Measurements from ENCODE around the gene ELK1.
"Not testable (repeated sequence)": the region's sequence is repeated elsewhere in the genome, so short reads cannot be mapped to it uniquely, and the experiment has no call there.

Gene ELK1

DNA sequence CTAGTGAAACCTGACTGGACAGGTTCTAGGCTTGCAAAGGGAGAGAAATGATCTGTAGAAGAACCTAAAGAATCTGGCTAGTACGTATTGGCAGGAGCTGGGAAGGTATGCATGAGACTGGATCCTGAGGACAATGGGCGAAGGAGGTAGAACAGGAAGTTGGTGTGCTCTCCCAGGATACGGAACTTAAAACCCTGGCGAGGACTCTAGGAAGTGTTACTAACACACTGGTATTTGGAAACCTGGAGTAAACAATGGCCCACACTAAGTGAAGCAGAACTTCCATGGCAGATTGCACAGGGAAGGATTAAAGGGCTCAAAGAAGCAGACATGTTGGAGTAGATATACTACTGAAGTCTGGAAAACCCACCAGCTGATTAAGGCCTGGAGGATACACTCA lies 39.9 kb downstream of the ELK1 start:
- no peak for DNase-seq

DNA sequence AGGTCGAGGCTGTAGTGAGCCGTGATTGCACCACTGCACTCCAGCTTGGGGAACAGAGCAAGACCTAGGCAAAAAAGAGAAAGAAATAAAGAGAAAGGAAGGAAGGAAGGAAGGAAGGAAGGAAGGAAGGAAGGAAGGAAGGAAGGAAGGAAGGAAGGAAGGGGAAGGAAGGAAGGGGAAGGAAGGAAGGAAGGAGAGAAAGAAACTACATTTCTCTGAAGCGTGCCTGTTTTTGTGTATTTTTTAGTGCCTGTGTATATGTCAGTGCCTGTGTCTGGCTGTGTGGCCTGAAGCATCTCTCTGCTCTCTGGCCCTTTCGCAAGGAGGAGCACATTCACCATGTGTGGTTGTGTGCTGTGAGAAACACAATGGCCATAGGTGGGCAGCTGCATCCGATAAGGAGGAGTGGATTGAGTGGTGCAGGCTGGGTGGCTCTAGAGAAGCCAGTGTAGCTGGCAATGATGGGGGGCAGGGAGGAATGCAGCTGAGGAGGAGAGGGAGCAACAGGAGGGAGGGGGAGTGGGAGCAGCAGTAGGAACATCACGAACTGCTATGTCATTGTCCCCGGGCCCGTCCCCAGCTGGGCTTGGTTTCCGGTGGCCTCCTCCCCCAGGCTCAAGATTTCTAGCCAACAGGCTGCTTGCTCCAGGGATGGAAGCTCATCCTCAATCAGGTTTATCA lies 42.1 kb downstream of the ELK1 start:
- no peak for DNase-seq

- DNase-seq = no peak
These were observed 43.3 kb downstream of the ELK1 start for GRCh38 chrX:47607091-47607490.

DNA sequence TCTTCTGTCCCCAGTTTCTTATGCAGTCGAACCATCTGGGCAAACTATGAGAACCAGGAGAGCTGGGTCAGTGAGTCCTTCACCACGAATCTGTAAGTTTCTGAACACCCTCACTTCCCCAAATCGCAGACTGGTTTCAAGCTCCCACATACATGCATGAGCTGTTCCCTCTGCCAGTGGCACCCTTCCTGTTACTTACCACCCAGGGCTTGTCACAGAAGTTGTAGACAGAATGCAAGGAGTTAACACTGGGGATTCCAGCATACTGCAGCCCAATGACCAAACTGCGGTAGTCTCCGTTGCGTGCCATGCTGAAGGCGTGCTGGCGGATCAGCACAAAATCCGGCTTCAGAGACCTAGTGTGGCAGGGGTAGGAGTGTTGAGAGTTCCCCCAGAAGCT lies 45.3 kb downstream of the ELK1 start:
- no peak for DNase-seq

GRCh38 chrX:47603125-47603524 lies 47.2 kb downstream of the ELK1 start:
- DNase-seq = not testable (repeated sequence)

- DNase-seq = no peak
These were observed 53.1 kb downstream of the ELK1 start for GRCh38 chrX:47597222-47597621.

GRCh38 chrX:47596256-47596655 lies 54.1 kb downstream of the ELK1 start:
- no peak for DNase-seq

GRCh38 chrX:47595716-47596251 lies 54.6 kb downstream of the ELK1 start:
- DNase-seq = no peak

DNA sequence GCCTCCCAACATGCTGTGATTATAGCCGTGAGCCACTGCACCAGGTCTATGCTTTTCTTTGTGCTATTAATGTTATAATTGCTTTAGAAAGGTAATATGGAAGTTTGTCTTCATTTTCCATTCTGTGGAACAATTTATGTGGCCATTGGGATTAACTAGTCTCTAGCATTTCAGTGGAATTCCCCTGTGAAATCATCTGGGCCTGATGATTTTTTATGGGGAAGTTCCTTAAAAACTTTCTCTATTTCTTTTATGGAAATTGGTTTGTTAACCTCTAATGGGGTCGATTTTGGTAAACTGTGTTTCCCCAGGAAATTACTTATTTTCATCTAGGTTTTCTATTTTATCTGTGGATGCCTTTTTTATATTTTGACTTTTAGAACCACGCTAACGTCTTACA lies 56.8 kb downstream of the ELK1 start:
- DNase-seq = no peak

DNA sequence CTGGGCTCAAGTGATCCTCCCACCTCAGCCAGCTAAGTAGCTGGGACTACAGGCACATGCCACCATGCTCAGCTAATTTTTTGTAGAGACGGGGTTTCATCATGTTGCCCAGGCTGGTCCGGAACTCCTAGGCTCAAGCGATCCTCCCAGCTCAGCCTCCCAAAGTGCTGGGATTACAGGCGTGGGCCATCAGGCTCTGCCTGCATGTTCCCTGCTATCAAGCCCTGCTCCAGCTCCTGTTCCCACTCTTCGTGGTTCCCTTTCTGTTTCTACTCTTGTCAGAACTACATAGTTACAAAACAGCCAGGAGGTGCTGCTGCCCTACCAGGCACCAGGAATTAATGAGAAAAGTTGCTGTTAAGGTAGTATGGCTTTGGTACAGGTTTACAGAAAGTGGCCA lies 59.4 kb downstream of the ELK1 start:
- DNase-seq = no peak

GRCh38 chrX:47587906-47588735 lies 62.2 kb downstream of the ELK1 start:
- peak; percentile 60 for DNase-seq

- no peak for DNase-seq
These were observed 63.1 kb downstream of the ELK1 start for GRCh38 chrX:47587091-47587891.

DNA sequence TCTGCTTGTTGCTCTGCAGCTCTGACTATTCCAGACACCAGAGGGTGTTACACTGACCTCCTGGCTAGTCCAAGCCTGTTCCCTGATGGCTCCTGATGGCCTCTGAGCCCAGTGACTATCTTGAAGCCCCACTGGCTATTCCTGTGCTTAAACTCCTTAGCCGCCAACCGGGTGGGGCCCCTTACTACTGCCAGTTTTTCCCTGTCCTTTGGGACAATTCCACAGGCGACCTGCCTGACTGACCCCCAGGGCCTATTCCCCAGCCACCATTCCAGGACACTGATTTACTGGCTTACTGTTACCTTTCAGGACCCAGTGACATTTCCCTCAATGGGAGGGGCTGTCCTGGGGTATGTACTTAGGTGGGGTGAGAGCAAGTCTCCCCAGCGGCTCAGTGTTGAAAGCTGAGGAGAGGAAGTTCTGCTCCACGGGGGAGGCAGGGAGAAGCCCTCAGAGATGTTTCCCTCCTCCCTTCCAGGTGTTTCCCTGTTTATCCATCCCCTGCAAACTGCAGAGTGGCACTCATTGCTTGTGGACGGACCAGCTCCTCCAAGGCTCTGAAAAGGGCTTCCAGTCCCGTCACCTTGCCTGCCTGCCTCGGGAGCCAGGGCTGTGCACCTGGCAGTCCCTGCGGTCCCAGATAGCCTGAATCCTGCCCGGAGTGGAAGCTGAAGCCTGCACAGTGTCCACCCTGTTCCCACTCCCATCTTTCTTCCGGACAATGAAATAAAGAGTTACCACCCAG lies 64.1 kb downstream of the ELK1 start:
- no peak for DNase-seq
